PC-3 (cell line): ENCODE data around the gene ZNF672.

Experiments used
- EZH2 ChIP-seq: fragments of 300-600 bp; sonication (generic); IDR thresholded peaks from one replicate; pipeline ENCODE4 v1.6.1; 2017; ENCODE audit warnings: antibody characterized with exemption, mild to moderate bottlenecking, low read length; ENCODE audit not compliant: unreplicated experiment
- TF ChIP-seq, protein P1 (sequence below): fragments of 300-600 bp; sonication (generic); conservative IDR thresholded peaks from 2 replicates; pipeline ENCODE4 v1.5.1; 2017; ENCODE audit warnings: antibody characterized with exemption, low read depth, mild to moderate bottlenecking, low read length

DNA sequence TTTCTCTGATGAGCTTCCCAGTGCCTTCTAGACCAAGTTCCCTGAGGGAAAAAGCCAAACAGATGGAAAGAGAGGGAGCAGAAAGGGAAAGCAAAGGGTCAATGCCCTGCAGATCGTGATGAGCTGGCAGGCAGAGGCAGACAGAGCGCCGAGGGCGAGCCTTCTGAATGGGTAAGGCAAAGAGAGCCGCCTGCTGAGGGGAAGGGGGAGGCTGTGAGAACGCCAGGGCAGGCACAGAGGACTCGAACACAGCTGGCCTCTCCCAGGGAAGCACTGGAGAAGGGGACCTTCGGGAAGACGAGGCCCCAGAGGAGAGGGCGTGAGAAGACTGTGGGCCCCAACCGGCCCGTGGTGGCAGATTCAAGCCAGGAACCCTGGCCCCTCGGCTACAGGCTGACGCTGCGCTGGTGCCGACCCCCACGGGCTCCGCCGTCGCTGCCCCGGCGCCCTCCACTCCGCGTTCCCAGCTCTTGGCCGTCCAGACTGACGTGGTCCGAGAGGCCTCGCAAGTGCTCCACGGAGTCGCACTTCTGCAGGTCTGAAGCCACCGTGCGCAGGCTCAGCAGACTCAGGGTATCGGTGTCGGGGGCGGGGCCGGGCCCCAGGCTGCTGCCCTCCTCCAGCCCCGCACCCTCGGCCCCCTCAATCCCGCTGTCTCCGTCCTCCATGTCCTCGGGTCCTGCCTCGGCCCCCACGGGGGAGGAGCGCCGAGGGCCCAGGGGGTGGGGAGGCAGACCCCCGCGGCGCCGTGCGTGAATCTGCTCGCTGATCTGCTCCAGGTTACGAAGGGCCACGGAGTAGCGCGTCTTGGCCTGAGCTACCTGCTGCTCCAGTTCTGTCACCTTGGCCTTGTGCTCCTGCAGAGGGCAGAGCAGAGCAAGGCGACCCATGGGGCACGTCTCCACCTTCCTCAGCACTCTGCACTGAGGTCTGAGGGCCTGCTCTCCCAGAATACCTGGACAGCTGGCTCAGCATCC lies 26.2 kb upstream of the ZNF672 start:
- TF ChIP-seq, protein P1, sequence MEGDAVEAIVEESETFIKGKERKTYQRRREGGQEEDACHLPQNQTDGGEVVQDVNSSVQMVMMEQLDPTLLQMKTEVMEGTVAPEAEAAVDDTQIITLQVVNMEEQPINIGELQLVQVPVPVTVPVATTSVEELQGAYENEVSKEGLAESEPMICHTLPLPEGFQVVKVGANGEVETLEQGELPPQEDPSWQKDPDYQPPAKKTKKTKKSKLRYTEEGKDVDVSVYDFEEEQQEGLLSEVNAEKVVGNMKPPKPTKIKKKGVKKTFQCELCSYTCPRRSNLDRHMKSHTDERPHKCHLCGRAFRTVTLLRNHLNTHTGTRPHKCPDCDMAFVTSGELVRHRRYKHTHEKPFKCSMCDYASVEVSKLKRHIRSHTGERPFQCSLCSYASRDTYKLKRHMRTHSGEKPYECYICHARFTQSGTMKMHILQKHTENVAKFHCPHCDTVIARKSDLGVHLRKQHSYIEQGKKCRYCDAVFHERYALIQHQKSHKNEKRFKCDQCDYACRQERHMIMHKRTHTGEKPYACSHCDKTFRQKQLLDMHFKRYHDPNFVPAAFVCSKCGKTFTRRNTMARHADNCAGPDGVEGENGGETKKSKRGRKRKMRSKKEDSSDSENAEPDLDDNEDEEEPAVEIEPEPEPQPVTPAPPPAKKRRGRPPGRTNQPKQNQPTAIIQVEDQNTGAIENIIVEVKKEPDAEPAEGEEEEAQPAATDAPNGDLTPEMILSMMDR: peak; percentile 49; the same call in 1 of the 2 replicates
- TF ChIP-seq EZH2: no peak
